SH-SY5Y (cell line): ENCODE data around the gene WDR46.

Experiments
- GATA2 ChIP-seq: IDR thresholded peaks from 2 replicates; pipeline ENCODE4 v1.6.1; 2011; ENCODE audit warnings: mild to moderate bottlenecking, low read depth, low read length
- GATA3 ChIP-seq: IDR thresholded peaks from 2 replicates; pipeline ENCODE4 v1.6.1; 2011; ENCODE audit warnings: low read depth, mild to moderate bottlenecking, low read length, moderate library complexity

WDR46 gene

DNA sequence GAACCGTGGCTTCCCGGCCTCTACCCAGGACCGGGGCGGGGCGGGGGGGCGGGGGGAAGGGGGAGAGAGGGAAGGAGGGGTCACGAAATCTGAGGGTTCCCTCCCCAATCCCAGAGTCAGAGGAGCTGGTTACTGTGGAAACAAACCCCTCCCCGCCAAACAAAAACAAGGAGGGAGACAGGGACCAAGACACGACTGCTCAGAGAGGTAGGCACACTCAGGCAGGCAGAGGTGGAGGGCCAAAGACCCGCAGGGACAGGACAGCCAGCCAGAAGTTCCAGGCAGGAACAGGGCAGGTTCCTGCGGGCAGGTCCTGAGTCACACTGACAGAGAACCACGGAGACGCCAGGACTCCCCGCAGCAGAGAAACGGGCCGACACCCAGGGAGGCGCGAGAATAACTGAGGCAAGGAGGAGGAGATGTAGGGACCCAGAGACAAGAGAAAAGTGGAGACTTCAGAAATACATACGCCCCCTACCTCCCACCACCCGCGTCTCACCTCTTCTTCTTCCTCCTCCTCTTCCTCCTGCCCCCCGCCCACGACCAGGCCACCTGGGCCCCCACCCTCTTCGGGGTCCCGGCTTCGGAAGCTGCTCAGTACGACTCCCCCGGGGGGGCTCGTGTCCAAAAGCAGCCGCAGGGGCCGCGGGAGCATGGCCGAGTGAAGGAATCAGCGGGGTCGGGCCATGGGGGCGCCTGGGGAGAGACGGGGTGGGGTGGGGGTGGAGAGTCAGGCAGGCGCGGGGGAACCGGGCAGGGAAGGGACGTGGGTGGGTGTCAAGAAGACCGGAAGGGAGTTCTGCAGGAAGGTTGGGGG is 9.1 kb upstream of the WDR46 start:
- TF ChIP-seq GATA3 = no peak
- no peak for TF ChIP-seq GATA2

DNA sequence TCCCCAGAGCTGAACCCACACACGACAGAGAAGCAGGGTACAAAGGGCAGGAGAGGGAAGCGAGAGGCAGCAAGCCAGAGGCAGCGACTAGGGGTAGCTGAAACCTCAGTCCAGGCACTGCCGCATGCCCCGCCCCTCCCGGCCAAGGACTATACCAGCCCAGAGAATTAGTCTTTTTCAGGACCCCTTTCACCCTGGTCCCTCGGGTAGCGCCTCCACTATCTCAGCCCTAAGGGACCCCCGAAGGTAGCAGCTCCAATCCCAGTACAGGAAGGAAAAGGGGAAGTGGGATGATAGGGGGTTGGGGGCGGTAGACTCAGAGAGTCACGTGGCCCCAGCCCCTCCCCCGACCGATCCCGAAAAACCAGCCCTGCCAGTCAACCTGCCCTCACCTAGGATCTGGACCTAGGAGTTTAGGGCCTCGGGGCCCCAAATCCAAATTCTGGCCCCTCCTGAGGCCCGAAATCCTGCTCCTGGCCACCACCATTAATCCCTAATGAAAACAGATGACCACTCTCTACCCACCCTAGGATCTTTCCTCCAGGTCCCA is 8.4 kb upstream of the WDR46 start:
- TF ChIP-seq GATA2 (no peak), GATA3 (no peak)

DNA sequence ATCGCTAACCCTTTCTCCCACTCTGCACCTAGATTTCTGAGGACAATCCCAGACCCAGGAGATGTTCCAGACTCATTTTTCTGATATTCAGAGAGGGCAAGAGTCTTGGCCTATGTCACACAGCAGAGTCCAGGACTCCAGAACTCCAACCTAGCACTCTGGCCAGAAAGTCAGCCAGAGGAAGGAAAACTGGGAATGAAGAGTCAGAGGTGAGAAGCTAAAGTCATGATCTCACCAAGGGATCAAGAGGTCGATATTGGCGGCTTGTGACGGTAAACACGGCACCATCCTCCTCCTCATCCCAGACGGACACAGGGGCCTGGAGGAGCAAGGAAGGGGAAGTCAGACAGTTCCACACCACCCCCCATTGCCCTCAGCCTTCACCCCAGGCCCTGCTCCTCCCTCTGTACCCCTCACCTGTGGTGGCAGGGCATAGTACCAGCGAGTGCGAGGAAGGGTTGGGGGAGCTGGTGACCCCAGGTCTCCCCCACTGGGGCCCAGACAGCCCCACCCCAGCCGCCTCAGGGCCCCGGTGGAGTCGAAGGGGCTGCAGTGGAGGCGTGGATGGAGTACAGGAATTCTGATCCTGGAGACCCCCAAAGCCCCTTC is 7.9 kb upstream of the WDR46 start:
- TF ChIP-seq GATA2 (no peak), GATA3 (no peak)

DNA sequence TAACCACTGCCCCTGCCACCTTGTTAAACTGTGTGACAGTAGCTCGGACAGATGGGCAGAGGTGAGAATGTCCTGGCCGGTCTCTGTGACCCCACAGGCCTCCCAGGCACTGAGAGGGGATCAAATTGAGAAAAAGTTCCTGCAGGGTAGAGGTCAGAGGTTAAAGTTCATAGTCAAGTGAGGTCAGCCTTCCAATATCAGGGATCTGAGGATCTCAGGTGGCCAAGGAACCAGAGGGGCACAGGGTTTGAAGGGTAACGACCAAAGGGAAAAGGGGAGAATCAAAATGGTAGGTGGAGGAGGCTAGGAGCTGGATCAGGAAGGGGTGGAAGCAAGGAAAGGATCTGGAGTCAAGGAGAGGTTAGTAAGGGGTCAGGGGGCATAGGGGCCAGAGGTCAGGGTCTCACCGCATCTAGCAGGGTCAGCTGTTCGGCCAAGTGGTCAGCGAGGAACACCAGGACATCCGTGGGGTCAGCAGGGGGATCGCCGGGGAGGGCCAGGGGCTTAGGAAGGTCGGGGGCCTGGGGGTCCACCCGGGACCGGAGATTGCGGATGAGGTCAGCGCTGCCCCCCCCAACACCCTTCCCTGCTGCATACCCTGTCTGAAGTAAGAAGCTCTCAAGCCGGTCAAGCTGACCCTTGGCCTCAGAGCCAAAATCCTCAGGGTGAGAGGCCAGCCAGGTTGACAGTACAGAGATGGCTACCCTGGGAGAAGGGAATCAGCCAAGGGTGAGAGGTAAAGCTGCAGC is 6.8 kb upstream of the WDR46 start:
- TF ChIP-seq GATA3 = no peak

DNA sequence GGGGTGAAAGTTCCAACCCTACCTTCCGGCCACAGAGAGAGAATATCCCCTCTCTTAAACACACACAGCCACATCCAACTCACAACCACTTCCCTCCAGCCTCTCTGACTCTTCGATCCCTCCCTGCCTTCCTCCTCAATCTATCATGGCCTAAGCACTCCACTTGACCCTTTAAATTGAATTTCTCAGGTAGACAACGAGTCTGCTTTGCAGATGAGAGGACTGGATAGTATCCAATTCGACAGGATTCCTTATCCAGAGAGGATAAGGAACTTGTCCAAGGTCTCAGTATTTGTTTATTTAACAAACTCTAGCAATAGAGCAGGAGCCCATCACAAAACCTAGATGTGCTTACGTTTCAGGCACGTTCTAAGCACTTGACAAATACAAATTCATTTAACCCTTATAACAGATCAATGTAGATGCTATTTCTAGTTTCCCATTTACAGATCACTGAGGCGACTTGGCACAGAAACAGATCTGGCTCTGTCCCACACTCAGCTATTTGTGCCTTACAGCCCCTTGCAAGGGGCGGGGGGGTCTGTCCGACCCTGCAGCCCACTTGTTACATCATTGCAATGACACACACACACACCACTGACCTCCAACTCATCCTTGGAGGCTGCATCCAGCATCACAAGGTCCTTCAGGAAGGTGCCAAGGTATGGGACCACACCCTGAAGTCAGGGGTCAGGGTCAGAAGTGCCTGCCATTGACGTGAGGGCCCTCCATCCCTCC is 5.2 kb upstream of the WDR46 start:
- no peak for TF ChIP-seq GATA3

DNA sequence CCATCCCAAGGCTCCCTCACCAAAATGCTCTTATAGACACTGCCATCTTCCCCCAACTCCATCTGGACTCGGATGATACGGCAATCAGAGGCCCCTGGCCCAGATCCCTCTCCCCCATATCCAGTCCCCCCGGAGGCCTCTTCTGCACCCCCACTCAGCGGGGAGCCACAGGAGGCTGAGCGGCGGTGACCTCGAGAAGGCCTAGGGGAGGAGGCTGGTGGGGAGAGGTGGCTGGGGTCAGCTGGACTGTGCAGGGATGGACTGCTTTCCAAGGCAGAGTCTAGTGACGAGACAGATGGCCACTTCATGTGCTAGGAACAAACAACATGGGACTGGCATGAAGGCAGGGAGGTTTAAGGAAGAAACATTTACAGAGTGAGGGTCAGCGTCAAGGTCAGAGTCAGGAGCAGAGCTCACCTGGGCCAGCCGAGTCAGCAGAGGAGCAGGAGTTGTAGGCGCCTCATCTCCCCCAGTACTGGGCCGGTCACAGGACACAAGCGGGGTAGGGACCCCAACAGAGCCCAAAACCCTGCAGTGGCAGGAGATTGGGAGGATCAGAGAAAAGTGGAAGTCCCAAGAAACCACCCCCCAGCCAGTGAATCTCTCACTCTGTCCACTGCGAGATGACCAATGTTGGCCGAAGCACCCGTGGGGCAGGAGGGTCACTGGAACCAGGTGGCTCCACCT is 4.1 kb upstream of the WDR46 start:
- TF ChIP-seq GATA2 (no peak), GATA3 (no peak)

DNA sequence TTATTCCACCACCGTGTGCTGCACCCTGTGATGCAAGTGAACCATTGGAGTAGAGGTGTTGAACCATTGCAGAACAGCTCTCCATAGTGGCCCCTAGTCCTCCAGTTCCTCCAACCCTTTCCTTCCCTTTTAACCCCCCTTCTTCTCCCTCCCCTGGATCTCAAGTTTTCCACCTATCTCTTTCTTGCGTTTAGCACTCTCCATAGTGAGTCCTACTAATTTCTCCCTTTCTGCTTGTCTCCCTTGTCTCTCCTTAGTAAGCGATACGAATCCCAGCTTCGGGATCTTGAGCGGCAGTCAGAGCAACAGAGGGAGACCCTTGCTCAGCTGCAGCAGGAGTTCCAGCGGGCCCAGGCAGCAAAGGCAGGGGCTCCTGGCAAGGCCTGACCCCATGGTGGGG is 1.4 kb upstream of the WDR46 start:
- no peak for TF ChIP-seq GATA3
- TF ChIP-seq GATA2 = no peak

DNA sequence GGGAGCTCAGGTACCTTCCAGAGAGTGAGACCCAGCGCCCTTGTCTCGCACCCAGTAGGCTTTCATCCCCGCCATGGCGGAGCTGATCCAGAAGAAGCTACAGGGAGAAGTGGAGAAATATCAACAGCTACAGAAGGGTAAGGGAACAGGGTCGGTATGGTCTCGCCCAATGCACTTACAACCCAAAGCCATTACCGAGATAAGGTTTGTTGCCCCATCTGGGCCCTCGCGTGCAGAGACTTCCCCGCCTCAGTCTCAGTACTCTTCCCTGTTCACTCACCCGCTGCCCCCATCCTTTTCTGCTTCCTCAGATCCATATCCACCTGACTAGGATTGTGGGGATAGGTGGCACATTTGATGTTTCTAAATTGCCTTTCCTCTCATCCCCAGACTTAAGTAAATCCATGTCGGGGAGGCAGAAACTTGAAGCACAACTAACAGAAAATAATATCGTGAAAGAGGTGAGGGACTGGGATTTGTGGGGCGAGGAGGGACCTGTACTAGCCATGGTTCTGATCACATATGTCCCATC is 811 bp upstream of the WDR46 start:
- TF ChIP-seq GATA2 (no peak), GATA3 (no peak)

DNA sequence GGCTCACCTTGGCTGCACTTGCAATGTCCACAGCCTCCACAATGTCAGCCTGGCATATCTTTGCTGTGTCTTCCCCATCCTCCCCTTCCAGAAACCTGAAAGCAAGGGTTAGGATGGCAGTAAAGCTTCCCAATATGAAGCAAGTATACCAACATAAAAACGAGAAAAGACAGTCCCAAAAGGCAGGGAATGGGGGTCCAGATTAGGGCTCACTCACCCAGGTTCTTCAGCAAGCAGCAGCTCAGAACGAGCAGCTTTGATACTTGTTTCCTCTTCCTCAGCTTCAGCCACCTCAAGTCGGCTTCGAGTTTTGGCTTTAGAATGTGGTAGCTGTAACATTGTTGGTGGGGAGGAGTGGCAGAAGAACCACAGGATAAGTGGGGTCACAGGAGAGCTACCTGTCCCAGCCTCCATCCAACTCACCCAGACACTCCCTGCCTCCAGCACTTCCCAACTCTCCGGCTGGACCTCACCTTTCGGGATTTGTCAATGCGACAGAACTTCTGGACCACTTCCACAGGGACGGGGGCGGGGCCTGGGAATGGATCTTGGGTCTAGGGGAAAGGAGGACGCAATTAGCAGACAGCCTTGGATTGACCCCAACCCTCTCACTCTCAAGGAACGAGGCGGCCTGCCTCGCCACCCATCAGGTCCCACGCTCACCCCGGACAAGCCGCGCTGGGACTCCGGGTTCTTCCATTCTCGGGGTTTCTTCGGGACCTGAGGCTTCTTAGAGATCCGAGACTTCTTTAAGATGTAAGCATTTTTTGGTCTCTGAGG is 708 bp downstream of the WDR46 start:
- TF ChIP-seq GATA2 = no peak
- TF ChIP-seq GATA3 = no peak

DNA sequence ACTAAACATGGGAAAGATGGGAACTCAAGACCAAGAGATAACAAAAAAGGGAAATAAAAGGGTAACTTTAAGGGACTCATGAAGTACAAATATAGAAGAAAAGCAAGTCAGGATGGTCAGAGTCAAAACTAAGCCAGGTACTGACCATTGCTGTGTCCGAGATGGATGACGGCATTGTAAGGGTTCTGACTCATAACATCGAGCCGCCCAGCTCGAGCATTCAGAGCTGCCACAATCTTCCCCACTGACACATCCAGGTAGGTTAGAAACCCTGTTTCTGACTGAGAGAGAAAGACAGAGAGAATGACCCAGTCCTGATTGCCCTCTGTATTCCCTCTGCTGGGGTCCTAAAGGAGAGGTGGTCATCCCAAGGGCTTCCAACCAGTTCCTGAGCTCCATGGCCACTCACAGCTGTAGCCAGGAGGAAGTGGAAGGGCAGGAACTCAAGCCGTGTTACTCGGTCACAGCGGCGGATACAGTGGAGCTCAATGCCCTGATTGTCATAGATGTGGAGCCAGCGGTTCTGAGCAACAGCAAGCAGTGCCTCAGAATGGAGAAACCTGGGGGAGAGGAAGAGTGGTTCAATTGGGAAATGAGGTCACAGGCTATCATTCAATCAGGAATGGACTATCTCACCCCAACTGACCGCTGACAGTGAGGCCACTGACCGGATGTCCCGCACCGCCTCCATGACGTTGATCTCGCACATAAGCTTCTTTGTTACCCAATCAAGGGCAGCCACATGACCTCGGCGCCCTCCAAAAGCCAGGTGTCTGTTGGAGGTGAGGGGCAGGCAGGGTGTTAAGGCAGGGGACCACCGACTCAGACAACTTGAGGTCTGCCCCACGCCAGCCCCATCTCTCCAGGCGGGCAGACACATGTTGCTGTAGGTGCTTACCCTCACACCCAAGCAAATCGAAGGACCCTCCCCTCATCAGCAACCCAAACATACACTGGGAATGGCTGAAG is 1.8 kb downstream of the WDR46 start:
- TF ChIP-seq GATA2 = no peak
- TF ChIP-seq GATA3 = no peak

DNA sequence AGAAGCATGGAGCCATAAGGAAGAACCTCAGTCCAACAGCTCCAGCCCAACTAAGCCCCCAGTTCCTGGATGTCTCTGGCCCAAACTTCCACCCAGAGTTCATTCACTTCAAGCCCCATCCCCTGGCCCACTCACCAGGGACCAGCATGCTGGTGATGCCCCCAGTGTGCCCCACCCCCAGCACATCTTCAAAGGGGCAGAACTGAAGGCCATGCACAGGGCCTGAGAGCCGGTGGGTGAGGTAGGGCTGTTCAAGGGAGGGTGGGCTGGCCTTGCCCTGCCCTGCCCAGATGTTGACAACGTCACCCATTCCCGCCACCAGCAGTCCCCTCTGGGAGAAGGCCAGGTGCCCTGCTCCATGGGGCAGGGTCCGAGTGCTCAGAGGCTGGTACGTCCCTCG is 8.5 kb downstream of the WDR46 start:
- TF ChIP-seq GATA2 = no peak
- TF ChIP-seq GATA3 = no peak

DNA sequence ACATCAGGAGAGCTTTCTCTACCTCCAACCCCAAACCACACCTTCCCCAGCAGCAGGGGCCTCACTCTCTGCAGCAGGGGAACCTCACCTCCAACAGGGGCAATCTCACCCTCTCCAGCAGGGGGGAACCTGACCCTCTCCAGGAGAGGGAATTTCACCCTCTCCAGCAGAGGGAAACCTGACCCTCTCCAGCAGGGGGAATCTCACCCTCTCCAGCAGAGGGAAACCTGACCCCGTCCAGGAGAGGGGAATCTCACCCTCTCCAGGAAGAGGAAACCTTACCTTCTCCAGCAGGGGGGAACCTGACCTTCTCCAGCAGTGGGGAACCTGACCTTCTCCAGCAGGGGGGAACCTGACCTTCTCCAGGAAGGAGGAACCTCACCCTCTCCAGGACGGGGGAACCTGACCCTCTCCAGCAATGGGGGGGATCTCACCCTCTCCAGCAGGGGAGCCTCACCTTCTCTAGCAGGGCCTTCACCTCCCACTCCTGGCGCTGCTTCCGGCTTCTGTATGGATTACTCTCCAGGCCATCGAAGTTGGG is 9.0 kb downstream of the WDR46 start:
- TF ChIP-seq GATA2 (no peak), GATA3 (no peak)
